Activated naive CD4-positive, alpha-beta T cell treated with anti-CD3 and anti-CD28 coated beads, Interleukin-2, amount 10 ng/mL, durations not matched to agents 7 days and 5 days (primary cell): ENCODE results near the gene DDX49.
"Not testable (repeated sequence)": the region's sequence is repeated elsewhere in the genome, so short reads cannot be mapped to it uniquely, and the experiment has no call there.

Source experiments
- CTCF ChIA-PET: fragments of 350-600 bp; sonication (Branson Sonifier 250); formaldehyde crosslinking; loops from one replicate; lab custom pipeline; 2021; ENCODE audit warnings: antibody characterized with exemption; lab: Charles Lee
- DNase-seq: peaks from one replicate; pipeline ENCODE4 v3.0.0-alpha.2; 2020
- H3K27ac Mint-ChIP-seq: one replicate; pipeline ENCODE4 v1.8.0; 2021; ENCODE audit warnings: mild to moderate bottlenecking, moderate library complexity, mixed read lengths
- H3K27me3 Mint-ChIP-seq: one replicate; pipeline ENCODE4 v1.8.0; 2021; ENCODE audit warnings: mild to moderate bottlenecking, mixed read lengths
- H3K36me3 Mint-ChIP-seq: one replicate; pipeline ENCODE4 v1.8.0; 2021; ENCODE audit warnings: mixed read lengths
- H3K4me1 Mint-ChIP-seq: one replicate; pipeline ENCODE4 v1.8.0; 2021; ENCODE audit warnings: mixed read lengths
- H3K4me3 Mint-ChIP-seq: one replicate; pipeline ENCODE4 v1.8.0; 2021; ENCODE audit warnings: mild to moderate bottlenecking, moderate library complexity, mixed read lengths
- H3K9me3 Mint-ChIP-seq: one replicate; pipeline ENCODE4 v1.8.0; 2021; ENCODE audit warnings: mixed read lengths

DDX49 gene

GRCh38 chr19:18900700-18901481 lies 18.6 kb upstream of the DDX49 start:
- no peaks in the 10 kb centered on the region for H3K9me3 Mint-ChIP-seq
- H3K4me3 Mint-ChIP-seq = no peak overlapping the region
- H3K27me3 Mint-ChIP-seq = peaks cover 20% of the 10 kb centered on the region
- CTCF ChIA-PET = no interaction called here
- no peak overlapping the region for H3K27ac Mint-ChIP-seq
- peaks cover 29% of the 10 kb centered on the region for H3K36me3 Mint-ChIP-seq
- H3K4me1 Mint-ChIP-seq = peaks cover 8% of the 10 kb centered on the region
- DNase-seq = no peak

- Mint-ChIP-seq H3K4me3 (no peak overlapping the region), H3K9me3 (no peaks in the 10 kb centered on the region), H3K27me3 (peaks cover 16% of the 10 kb centered on the region), H3K27ac (no peak overlapping the region), H3K36me3 (peaks cover 32% of the 10 kb centered on the region), H3K4me1 (peaks cover 6% of the 10 kb centered on the region)
- no peak for DNase-seq
- CTCF ChIA-PET = no interaction called here
These were observed 18.0 kb upstream of the DDX49 start for GRCh38 chr19:18901491-18901890.

DNA sequence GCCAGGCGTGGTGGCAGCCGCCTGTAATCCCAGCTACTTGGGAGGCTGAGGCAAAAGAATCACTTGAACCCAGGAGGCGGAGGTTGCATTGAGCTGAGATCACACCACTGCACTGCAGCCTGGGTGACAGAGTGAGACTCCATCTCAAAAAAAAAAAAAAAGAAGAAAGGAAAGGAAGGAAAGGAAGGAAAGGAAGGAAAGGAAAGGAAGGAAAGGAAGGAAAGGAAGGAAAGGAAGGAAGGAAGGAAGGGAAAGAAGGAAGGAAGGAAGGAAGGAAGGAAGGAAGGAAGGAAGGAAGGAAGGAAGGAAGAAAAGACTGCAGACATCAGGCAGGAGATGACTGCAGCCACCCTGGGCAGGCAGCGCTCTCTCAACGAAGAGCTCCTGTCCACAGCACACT lies 17.0 kb upstream of the DDX49 start:
- H3K9me3 Mint-ChIP-seq, H3K4me1 Mint-ChIP-seq, H3K27me3 Mint-ChIP-seq, H3K4me3 Mint-ChIP-seq, H3K27ac Mint-ChIP-seq, DNase-seq: not testable (repeated sequence)
- H3K36me3 Mint-ChIP-seq = peaks cover 29% of the 10 kb centered on the region
- CTCF ChIA-PET = interaction anchor here (0.6 kb wide), 1 partner anchor 84 kb away, joined by 3 read pairs; no protein-coding TSS in a partner anchor

- peaks cover 28% of the 10 kb centered on the region for H3K36me3 Mint-ChIP-seq
These were observed 16.1 kb upstream of the DDX49 start for GRCh38 chr19:18903156-18904037.

DNA sequence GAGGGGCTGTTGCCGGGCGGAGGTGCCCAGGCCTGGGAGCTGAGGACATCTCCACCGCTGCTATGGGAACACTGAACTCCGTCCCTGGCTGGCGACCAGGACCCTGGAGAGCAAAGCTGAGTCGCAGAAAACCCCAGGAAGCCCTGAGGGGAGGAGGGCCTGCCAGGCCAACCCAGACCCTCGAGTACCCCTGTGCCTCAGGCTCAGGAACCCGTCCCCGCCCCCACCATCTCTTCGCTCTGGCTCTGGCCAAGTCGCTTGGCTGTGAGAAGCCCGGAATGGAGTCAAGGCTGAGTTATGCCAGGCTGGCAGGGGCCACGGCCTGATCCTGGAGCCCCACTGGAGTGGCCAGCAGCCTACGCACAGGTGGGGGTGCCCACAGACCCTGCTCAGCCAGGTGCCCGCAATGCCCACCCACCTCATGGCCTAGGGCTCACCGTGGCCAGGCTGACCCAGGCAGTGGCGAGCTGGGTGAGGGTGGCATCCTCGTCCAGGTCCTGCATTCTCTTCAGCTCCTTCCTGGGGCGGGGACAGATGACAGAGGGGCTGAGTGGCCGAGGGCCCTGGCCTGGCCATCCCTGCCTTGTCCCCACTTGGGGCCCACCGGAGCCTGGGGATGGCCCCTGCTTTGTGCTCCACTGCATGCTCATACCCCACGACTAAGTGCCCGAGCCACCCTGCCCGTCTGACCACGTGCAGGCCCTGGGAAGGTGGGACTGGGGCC lies 15.0 kb upstream of the DDX49 start:
- CTCF ChIA-PET = no interaction called here
- Mint-ChIP-seq H3K9me3 (no peaks in the 10 kb centered on the region), H3K27ac (no peak overlapping the region), H3K4me1 (no peaks in the 10 kb centered on the region), H3K4me3 (no peak overlapping the region), H3K36me3 (peaks cover 29% of the 10 kb centered on the region), H3K27me3 (no peaks in the 10 kb centered on the region)
- no peak for DNase-seq

More at GRCh38 chr19:18903156-18904037, 16.1 kb upstream of the DDX49 start:
- no peak for DNase-seq
- no peak overlapping the region for H3K27ac Mint-ChIP-seq
- H3K4me1 Mint-ChIP-seq = no peaks in the 10 kb centered on the region
- H3K9me3 Mint-ChIP-seq = no peaks in the 10 kb centered on the region
- no peak overlapping the region for H3K4me3 Mint-ChIP-seq
- CTCF ChIA-PET = no interaction called here
- H3K27me3 Mint-ChIP-seq = no peaks in the 10 kb centered on the region

DNA sequence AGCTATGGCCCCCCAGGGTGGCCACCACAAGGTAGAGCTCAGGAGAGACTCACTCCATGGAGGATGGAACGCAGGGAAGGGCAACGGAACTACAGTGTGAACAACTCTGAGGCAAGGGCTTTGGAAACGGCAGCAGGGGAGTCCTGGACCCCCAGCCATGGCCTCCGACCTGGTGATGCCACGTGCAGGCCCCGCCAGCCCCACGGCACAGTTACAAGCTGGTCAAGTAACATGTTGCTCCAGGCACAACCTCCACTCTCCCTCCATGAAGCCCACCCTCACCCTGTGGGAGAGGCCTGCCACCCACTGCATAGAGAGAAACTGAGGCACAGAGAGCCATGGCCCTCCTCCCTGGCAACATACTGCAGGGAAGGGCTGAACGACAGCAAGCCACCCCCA lies 14.5 kb upstream of the DDX49 start:
- Mint-ChIP-seq H3K27ac (no peak overlapping the region), H3K4me1 (no peaks in the 10 kb centered on the region), H3K36me3 (peaks cover 33% of the 10 kb centered on the region), H3K9me3 (no peaks in the 10 kb centered on the region), H3K4me3 (no peak overlapping the region), H3K27me3 (no peaks in the 10 kb centered on the region)
- CTCF ChIA-PET = no interaction called here
- DNase-seq = no peak

DNA sequence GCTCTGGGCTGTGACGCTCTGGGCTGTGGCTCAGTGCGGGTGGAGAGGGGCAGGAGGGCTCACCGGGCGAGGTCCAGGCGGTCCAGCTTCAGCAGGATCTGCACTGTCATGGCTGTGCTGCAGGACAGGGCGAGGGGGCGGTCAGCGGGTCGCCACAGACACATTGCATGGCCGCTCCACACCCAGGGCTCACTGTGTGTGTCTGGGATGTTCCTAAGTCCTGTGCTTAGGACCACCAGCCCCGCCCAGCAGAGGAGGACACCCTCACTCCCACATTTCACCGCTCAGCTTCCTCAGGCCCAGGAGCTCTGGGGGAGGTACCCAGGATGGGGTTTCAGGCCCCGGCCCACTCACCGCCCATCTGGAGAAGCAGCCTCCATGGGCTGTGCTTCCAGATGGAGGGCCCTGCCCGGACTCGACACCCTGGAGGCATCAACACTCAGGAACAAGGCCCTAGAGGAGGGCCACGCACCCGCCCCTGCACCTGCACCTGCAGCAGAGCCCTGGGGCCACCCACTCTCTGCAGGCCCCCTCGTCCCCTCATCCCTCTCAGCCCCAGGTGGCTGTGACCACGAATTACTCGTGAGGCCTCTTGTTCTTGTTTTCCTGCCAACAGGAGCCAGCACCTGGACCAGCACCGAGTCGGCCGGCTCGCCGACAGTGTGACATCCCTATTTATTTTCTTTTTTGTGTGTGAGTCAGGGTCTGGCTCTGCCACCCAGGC lies 13.8 kb upstream of the DDX49 start:
- H3K9me3 Mint-ChIP-seq = no peaks in the 10 kb centered on the region
- CTCF ChIA-PET = no interaction called here
- DNase-seq = no peak
- no peak overlapping the region for H3K4me3 Mint-ChIP-seq
- H3K36me3 Mint-ChIP-seq = peaks cover 32% of the 10 kb centered on the region
- H3K27me3 Mint-ChIP-seq = no peaks in the 10 kb centered on the region
- no peaks in the 10 kb centered on the region for H3K4me1 Mint-ChIP-seq
- no peak overlapping the region for H3K27ac Mint-ChIP-seq

GRCh38 chr19:18906605-18907519 lies 12.7 kb upstream of the DDX49 start:
- DNase-seq = no peak
- H3K36me3 Mint-ChIP-seq = peaks cover 22% of the 10 kb centered on the region
- no peaks in the 10 kb centered on the region for H3K27me3 Mint-ChIP-seq
- H3K4me1 Mint-ChIP-seq = no peaks in the 10 kb centered on the region
- no peaks in the 10 kb centered on the region for H3K9me3 Mint-ChIP-seq
- H3K4me3 Mint-ChIP-seq = no peak overlapping the region
- no peak overlapping the region for H3K27ac Mint-ChIP-seq
- CTCF ChIA-PET = interaction anchor here (1.2 kb wide), 1 partner anchor 12 kb away, joined by 3 read pairs; the partner anchor contains the start of genes COPE and DDX49

DNA sequence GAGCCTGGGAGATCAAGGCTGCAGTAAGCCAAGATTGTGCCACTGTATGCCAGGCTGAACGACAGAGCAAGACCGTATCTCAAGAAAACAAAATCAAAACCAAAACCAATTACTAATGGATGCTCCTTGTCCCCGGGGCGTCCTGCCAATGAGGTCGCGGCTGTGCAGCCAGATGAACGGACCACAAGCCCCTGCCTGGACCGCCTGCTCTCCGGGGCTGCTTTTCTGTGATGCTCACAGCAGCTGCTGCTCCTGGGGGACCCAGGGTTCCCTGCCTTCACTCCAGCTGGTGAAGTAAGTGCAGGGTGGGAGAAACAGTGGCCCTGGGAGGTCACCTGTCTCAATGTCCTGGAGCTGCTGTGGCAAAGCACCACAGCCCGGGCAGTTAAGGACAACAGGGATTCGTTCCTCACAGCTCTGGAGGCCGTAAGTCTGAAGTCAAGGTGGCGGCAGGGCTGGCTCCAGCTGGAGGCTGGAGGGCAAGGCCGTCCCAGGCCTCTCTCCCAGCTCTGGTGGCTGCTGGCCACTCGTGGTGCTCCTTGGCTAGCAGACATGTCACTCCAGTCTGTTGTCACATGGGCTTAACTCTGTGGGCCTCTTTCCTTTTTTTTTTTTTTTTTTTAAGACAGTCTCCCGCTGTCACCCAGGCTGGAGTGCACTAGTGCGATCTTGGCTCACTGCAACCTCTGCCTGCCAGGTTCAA lies 10.4 kb upstream of the DDX49 start:
- H3K27me3 Mint-ChIP-seq = no peaks in the 10 kb centered on the region
- H3K9me3 Mint-ChIP-seq = no peaks in the 10 kb centered on the region
- CTCF ChIA-PET = no interaction called here
- DNase-seq = no peak
- no peak overlapping the region for H3K27ac Mint-ChIP-seq
- H3K4me3 Mint-ChIP-seq = no peak overlapping the region
- H3K4me1 Mint-ChIP-seq = peaks cover 3% of the 10 kb centered on the region
- peaks cover 29% of the 10 kb centered on the region for H3K36me3 Mint-ChIP-seq

GRCh38 chr19:18910010-18910409 lies 9.5 kb upstream of the DDX49 start:
- CTCF ChIA-PET = no interaction called here
- Mint-ChIP-seq H3K4me3 (no peak overlapping the region), H3K4me1 (peaks cover 3% of the 10 kb centered on the region), H3K36me3 (peaks cover 29% of the 10 kb centered on the region), H3K27me3 (no peaks in the 10 kb centered on the region), H3K27ac (no peak overlapping the region), H3K9me3 (no peaks in the 10 kb centered on the region)
- no peak for DNase-seq

- Mint-ChIP-seq H3K27me3 (no peaks in the 10 kb centered on the region), H3K27ac (no peak overlapping the region), H3K9me3 (no peaks in the 10 kb centered on the region), H3K36me3 (peaks cover 28% of the 10 kb centered on the region), H3K4me3 (no peak overlapping the region), H3K4me1 (peaks cover 7% of the 10 kb centered on the region)
- CTCF ChIA-PET = no interaction called here
- DNase-seq = no peak
These were observed 8.6 kb upstream of the DDX49 start for GRCh38 chr19:18910801-18911436.

GRCh38 chr19:18912933-18913332 lies 6.6 kb upstream of the DDX49 start:
- Mint-ChIP-seq H3K9me3 (no peaks in the 10 kb centered on the region), H3K4me3 (no peak overlapping the region), H3K36me3 (peaks cover 31% of the 10 kb centered on the region), H3K4me1 (peaks cover 17% of the 10 kb centered on the region), H3K27ac (no peak overlapping the region), H3K27me3 (no peaks in the 10 kb centered on the region)
- DNase-seq = no peak
- CTCF ChIA-PET = no interaction called here
